HG03571 (cell line): Measurements from ENCODE around the gene OR4D10.

ENCODE experiments used
- ATAC-seq: cut with Tn5 transposase; IDR thresholded peaks from one replicate; pipeline ENCODE4 v1.9.1; 2021; ENCODE audit not compliant: unreplicated experiment

The OR4D10 gene

DNA sequence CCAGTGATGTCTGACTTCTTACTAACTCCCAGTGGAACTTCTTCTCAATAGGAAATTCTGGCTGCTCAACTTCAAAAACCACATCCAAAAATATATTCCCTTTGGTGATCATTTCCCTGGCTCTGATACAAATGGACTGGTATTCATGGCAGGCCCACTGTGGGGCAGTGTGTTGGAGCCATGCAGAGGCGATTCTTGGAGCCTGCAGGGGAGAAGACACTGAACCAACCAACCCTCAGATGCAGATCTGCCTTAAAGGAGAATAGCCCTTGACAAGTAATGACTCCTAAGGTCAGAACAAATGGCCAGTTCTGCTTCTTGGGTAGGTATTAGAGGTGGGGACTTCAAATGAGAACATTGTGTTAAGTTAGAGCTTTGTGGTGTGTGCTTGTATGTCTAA lies 50.4 kb downstream of the OR4D10 start:
- ATAC-seq = no peak

DNA sequence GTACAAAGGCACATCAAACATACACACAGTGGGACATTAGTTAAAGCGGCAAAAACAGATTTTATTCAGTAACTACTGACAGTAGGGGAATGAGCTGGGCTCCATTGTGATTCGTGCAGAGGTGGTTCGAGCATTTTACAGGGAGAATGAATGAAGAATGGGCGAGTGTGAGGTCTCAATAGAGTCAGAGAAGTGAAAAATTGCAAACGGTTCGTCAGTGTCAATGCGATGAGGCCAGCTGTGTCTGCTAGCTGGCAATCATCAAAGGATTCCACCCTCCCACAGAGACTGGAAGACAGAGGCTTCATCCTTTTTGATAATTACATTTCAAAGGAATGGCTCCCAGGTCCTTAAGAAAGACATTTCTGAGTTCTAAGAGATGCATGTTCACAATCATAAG lies 55.6 kb downstream of the OR4D10 start:
- ATAC-seq = no peak
